ENCODE measurements around the gene SIRPB2.

Gene SIRPB2

DNA sequence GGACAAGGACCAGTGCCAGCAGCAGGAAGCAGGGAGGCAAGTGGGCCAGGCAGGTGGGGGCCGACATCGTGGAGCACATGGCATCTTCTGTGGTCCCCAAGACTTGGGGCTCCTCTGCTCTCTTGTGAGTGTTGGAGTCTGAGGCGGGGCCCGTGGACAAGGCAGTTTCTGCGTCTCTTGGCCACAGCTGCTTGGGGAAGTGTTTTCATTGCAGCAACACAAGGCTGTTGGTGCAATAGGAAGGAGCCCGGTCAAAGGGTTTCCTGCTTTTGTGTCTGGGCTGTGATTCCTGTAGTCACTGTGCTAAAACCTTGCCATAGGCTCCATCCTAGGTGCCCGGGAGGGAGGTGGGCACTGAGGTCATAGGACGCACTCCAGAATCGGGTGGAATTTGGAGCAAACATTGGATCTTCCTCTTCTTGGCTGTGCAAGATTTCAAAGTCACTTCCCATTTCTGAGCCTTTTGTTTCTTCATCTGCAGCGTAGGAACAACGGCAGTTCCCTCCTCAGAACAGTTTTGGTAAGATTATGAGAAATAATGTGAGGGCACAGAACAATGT, at the start of gene SIRPB2:
SIRPB2 (minus strand) TSS at position 140 of the 560 bp plus-strand sequence; CDS start at position 79, 61 bp downstream.
- peak; percentile 70 for DNase-seq

DNA sequence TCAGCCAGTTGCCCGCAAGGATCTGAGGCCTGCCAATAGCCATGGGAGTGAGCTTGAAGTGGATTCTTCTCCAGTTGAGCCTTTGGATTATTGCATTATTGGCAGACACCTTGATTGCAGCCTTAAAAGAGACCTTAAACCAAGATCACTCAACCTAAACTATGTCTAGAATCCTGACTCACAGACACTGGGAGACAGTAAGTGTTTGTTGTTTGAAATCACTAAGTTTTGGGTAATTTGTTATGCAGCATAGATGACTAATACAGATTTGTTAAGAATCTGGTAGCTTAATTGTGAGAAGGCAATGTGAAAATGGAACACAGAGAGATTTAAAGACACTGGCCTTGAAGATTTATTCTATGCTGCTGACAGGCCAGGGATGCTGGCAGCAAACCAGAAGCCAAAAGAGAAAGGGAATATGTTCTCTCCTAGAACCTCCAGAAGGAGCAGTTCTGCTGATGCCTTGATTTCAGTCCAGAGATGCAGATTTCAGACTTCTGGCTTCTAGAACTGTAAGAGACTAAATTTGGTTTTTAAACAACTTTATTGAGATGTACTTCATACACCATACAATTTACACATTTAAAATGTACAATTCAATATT, 48.7 kb upstream of the SIRPB2 start:
- no peak for DNase-seq

GRCh38 chr20:1538655-1539054, 47.4 kb upstream of the SIRPB2 start:
- DNase-seq, result no peak

DNA sequence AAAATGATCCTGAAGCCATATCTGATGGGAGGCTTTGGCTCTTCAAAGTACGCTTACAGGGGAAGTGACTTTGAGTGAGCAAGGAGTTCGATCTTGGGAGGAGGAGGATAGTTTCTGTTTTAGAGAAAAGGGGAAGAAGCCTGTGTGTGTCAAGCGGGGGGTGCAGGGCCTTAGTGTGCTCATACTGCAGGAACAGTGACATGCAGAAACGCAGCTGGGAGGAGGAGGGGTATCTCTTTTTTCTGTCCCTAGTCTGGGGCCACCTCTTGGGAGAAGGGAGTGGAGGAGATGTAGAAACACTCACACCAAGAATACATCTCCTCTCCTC, 46.5 kb upstream of the SIRPB2 start:
- peak; percentile 84 for DNase-seq

- DNase-seq, result no peak
Measured at GRCh38 chr20:1536893-1537730, 45.9 kb upstream of the SIRPB2 start.

DNA sequence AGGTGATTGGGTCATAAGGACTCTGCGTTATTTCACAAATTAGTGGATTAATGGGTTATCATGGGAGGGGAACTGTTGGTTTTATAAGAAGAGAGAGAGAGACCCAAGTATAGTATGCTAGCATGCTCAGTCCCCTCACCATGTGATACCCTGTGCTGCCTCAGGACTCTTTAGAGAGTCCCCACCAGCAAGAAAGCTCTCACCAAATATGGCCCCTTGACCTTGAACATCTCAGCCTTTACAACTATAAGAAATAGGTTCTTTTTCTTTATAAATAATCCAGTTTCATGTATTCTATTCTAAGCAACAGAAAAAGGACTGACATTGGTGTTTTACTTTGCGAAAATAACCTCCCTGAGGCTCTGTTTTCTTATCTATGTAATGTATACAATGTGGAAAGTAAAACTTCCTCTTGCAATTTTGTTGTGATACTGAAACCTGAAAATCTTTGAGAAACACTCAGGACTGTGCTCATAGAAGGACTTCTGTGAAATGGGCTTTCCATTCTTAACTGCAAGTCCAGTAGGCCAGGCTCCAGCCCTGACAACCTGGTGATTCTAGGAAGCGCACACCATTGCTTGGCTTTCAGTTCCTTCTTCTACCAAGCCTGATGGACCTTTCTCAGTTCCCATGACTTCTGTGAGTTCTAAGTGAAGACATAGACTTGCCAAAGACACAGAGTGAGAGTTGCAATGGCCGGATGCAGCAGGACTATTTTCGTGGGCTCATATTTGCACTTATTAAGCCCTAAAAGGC, 44.4 kb upstream of the SIRPB2 start:
- DNase-seq, result no peak

DNA sequence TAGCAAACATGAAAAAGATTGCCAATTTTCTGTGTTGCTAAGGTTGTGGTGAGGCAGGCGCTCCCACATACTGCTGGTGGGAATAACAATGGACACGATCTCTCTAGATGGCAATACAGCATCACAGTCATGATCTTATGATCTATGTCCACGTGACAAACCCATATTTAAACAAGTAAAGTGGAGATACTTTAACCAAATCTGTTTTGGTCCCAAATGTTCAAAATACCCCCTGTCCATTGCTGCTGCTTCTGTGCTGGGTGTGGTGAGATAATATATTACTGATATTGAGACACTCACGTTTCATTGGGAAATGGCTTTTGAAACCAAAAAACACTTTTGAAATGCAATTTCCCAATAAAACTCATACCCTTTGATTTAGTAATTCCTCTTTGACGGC, 43.3 kb upstream of the SIRPB2 start:
- no peak for DNase-seq

DNA sequence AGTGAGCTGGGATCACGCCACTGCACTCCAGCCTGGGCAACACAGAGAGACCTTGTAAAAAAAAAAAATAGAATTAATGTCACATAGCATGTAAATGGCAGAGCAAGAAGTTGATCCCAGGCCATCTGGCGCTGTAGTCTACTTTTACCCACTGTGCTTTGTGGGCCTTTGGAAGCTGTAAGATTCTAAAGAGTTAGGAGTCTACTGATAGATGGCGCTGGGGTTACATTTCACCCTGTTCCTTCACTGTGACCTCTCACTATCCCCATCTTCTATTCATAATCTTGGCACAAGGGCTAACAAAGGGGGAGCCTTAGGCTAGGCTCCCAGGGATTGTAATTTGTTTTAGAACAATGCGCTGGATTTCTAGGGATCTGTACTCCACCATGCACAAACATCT, 41.8 kb upstream of the SIRPB2 start:
- peak; percentile 25 for DNase-seq

DNA sequence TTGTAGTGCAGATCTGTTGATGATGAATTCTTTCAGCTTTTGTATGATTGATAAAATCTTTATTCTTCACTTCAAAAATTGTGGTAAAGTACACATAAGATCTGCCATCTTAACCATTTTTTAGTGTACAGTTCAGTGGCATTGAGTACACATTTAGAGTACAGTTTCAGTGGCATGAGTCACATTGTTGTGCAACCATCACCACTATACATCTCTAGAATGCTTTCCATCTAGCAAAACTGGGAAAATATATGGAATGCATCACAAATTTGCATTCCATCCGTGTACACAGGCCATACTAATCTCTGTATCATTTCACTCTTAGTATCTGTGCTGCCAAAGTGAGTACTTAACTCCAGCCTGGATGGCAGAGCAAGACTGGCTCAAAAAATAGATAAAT, 37.6 kb upstream of the SIRPB2 start:
- DNase-seq, result no peak

DNA sequence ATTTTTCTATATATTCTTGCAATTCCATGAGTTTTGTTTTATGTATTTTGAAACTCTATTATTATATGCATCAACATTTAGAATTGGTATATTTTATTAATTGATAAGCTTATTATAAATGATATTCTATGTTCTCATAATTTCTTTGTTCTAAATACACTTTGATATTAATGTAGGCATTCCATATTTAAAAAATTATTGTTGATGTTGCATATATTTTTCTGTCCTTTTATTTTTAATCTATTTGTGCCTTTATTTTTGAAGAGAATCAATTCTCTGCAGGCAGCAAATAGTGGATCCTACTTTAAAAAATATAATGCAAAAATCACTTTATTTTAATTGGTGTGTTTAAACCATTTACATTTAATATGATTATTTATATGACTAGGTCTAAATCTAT, 36.7 kb upstream of the SIRPB2 start:
- DNase-seq, result no peak

GRCh38 chr20:1526896-1527295, 35.7 kb upstream of the SIRPB2 start:
- no peak for DNase-seq

- DNase-seq, result no peak
Measured at GRCh38 chr20:1526310-1526709, 35.1 kb upstream of the SIRPB2 start.

GRCh38 chr20:1524004-1524403, 32.8 kb upstream of the SIRPB2 start:
- peak; percentile 69 for DNase-seq

DNA sequence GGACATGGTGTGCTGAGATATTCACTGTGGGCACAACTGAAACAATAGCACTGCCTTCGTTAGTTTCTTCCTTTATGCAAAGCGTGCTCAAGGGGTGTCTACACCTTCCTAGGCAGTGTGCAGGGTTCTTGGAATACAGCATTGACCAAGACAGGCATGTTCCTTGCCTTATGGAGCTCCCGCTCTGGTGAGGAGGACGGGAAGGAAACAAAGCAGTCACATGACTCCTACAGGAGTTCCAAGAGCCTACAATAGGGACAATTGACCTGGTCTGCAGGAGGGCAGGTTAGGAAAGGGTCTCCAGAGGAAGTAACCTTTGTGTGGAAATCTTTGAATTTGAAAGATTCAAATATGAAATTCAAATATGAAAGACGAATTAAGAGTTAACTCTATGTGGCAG, 25.8 kb upstream of the SIRPB2 start:
- DNase-seq, result no peak

DNA sequence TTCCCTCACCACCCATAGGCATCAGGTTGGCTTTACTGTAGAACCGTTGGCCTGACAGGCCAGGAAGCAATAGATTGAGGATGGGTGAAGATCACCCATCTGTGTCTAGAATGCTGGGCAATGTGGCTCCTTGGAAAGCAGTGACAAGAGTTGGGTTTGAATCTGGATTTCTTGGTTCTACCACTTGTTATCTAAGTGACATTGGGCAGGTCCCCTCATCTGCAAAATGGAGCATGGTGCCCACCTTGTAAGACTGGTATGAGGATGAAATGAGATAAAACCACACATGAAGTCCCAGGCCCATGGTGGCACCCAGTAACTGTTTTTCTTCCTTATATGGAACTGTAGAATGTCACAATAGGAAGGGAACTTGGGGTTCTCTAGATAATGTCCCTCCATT, 22.6 kb upstream of the SIRPB2 start:
- no peak for DNase-seq

GRCh38 chr20:1509237-1509636, 18.0 kb upstream of the SIRPB2 start:
- DNase-seq, result peak; percentile 19

GRCh38 chr20:1508574-1508973, 17.4 kb upstream of the SIRPB2 start:
- no peak for DNase-seq

DNA sequence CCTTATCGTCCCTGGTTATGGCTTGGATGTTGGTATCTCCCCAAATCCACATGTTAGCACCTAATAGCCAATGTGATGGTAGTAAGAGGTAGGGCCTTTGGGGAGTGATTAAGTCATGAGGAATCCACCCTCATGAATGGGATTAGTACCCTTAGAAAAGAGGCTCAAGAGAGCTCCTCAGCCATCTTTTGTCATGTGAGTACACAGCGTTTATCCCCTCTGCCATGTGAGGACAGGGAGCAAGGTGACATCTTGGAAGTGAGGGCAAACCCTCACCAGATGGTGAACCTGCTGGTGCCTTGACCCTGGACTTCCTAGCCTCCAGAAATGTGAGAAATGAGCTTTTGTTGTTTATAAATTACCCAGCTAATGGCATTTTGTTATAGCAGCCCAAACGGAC, 16.1 kb upstream of the SIRPB2 start:
- no peak for DNase-seq

- DNase-seq, result no peak
Measured at GRCh38 chr20:1505871-1506270, 14.7 kb upstream of the SIRPB2 start.

DNA sequence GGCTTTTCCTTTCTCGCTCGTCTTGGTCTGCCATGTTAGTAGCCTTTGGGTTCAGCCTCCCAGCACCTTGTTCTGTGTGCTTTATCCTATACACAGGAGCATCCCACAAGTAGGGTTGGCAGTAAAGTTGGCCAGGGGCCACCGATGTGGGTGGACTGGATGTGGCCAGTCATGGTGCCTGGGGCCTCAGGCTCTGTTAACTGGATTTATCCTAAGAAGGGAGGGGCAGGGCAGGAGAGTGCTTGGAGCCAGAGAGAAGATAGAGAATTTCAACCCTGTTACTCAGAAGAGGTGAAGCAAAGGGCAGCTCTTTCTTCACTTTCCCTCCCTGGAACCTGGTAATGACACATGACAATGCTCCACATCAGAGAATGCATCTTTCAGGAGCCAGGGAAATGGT, 14.1 kb upstream of the SIRPB2 start:
- DNase-seq, result no peak

DNA sequence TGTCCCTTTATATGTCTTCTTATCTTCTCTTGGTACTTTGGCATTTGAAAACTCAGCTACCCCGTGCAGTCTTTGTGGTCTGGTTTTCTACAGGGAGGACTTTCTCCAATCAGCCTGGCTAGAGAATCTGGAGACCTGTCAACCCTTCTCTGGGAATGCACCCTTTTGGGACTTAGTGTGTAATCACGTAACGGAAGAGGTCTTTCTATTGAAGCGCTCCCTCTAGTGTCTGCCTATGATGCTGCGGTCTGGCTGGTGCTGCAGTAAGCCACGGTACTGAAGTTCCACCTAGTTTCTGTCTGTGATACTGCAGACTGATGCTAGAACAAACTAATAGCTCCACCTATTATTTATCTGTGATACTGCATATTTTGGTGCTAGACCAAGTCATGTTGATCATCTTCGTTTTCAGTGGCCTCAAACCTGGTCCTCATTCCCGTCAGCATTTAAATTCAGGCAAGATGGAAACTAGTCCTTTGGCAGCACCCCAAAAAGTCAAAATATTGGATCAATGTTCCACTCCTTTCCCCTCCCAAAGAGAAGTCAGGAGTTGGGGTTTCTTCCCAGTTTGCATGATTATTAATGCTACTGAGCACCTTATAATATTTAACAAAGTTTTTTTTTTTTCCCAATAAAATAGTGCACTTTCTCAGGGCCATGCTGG, 12.5 kb upstream of the SIRPB2 start:
- peak; percentile 79 for DNase-seq

DNA sequence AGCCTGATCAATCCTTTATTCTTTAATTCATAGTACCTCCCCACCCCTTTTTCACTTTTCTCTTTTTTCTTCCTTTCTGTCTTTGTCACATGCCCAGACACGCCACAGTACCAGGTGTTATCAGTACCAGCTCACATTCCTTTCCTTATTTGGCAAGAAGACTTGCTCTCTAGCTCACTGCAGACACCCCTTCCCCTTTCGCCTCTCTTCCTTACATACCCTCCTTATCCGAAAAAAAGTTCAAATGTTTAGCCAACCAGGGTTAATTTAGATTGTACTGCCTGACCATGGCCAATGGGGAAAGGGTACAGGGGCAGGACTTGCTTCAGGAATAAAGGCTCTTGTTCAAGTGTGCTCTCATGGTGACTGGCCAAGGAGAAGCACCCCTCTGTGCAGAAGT, 9.3 kb upstream of the SIRPB2 start:
- no peak for DNase-seq
